ENCODE results near the gene NLGN1. TPM values are rescaled to one million over a fixed set of nuclear protein-coding genes. Genes with fewer than 3 reads are reported as not detected.

The NLGN1 gene
- total RNA-seq, 1 experiment from 2014 or later = not detected

DNA sequence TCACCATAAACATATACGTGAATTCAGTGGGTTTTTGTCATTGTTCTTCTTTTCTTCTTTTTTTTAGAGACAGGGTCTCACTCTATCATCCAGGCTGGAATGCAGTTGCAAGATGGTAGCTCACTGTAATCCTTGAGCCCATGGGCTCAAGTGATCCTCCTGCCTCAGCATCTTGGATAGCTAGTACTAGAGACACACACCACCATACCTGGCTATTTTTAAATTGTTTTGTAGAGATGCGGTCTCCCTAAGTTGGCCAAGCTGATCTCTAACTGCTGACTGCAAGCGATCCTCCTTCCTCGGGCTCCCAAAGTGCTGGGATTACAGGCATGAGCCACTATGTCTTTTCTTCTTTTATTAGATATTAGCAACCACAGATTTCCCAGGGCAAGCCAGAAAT lies 220.6 kb downstream of the NLGN1 start:
- no peaks in the 10 kb centered on the region for H3K79me2 ChIP-seq (ENCODE audit: insufficient read depth, low read length)
- no peaks in the 10 kb centered on the region for H3K9me2 ChIP-seq (ENCODE audit: insufficient read depth)
- DNase-seq (ENCODE audit: low read depth, low spot score) = no peak
- CTCF ChIA-PET = no interaction called here
- no peak for ATAC-seq
- no peaks in the 10 kb centered on the region for H4K20me1 ChIP-seq (ENCODE audit: insufficient read depth)
- H3K9ac ChIP-seq (ENCODE audit: low read length) = no peak overlapping the region
- no peak overlapping the region for H2AFZ ChIP-seq (ENCODE audit: low read depth, low read length, poor library complexity, severe bottlenecking)
- H3K27me3 ChIP-seq (ENCODE audit: insufficient read depth, low read length) = no peaks in the 10 kb centered on the region
- no peak for TF ChIP-seq POLR2A (IDR thresholded peaks at IDR 0.05; ENCODE audit: borderline replicate concordance, extremely low read depth, insufficient read depth, insufficient read length)
- no peak for TF ChIP-seq ZFX (IDR thresholded peaks at IDR 0.05)
- TF ChIP-seq, protein P1, sequence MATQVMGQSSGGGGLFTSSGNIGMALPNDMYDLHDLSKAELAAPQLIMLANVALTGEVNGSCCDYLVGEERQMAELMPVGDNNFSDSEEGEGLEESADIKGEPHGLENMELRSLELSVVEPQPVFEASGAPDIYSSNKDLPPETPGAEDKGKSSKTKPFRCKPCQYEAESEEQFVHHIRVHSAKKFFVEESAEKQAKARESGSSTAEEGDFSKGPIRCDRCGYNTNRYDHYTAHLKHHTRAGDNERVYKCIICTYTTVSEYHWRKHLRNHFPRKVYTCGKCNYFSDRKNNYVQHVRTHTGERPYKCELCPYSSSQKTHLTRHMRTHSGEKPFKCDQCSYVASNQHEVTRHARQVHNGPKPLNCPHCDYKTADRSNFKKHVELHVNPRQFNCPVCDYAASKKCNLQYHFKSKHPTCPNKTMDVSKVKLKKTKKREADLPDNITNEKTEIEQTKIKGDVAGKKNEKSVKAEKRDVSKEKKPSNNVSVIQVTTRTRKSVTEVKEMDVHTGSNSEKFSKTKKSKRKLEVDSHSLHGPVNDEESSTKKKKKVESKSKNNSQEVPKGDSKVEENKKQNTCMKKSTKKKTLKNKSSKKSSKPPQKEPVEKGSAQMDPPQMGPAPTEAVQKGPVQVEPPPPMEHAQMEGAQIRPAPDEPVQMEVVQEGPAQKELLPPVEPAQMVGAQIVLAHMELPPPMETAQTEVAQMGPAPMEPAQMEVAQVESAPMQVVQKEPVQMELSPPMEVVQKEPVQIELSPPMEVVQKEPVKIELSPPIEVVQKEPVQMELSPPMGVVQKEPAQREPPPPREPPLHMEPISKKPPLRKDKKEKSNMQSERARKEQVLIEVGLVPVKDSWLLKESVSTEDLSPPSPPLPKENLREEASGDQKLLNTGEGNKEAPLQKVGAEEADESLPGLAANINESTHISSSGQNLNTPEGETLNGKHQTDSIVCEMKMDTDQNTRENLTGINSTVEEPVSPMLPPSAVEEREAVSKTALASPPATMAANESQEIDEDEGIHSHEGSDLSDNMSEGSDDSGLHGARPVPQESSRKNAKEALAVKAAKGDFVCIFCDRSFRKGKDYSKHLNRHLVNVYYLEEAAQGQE (IDR thresholded peaks at IDR 0.05; ENCODE audit: low read depth) = no peak
- TF ChIP-seq YY1 (IDR thresholded peaks at IDR 0.05; ENCODE audit: extremely low read depth, insufficient replicate concordance, low read depth, low read length) = no peak
- TF ChIP-seq SIN3A (IDR thresholded peaks at IDR 0.05; ENCODE audit: low read depth) = no peak
- TF ChIP-seq ELF1 (IDR thresholded peaks at IDR 0.05; ENCODE audit: borderline replicate concordance, low read depth) = no peak
- TF ChIP-seq ZBTB33 (IDR thresholded peaks at IDR 0.05; ENCODE audit: extremely low read depth, insufficient replicate concordance, low read length) = no peak
- no peak for TF ChIP-seq FOSL1 (IDR thresholded peaks at IDR 0.05; ENCODE audit: low read depth)
- TF ChIP-seq EZH2phosphoT487 (IDR thresholded peaks at IDR 0.05; ENCODE audit: borderline replicate concordance) = no peak
- no peak for TF ChIP-seq EGR1 (IDR thresholded peaks at IDR 0.05; ENCODE audit: low read depth)
- TF ChIP-seq CBX3 (IDR thresholded peaks at IDR 0.05; ENCODE audit: low read depth) = no peak
- intact Hi-C loops (cut with micrococcal nuclease) = no loop called here
- no TSS peak for BruUV-seq (replicated peaks)
- H3K4me1 ChIP-seq (ENCODE audit: control insufficient read depth in 1 of 2, insufficient read depth in 2 of 2, low read length in 2 of 2) = no peaks in the 10 kb centered on the region
- POLR2A ChIA-PET = no interaction called here
- no peak overlapping the region for H3K4me3 ChIP-seq (replicated peaks in 1 of 2; ENCODE audit: low read depth in 1 of 2, low read length in 2 of 2)
- RAD21 ChIA-PET (ENCODE audit: low non-redundant PET in 1 of 2, low total read pairs in 2 of 2, uncharacterized antibody in 2 of 2, unreplicated experiment in 2 of 2) = no interaction called here
- H3K9me3 ChIP-seq (ENCODE audit: control insufficient read depth in 1 of 2, insufficient read depth in 1 of 2, low read depth in 1 of 2, low read length in 2 of 2) = no peaks in the 10 kb centered on the region
- H3K27ac ChIP-seq (ENCODE audit: low read depth, low read length) = no peak overlapping the region
- no peak overlapping the region for H3K4me2 ChIP-seq (ENCODE audit: low read length)
- no peaks in the 10 kb centered on the region for H3K36me3 ChIP-seq (ENCODE audit: control insufficient read depth in 1 of 2, insufficient read depth in 2 of 2, low read length in 2 of 2)
